ENCODE results near the gene NIP7. TPM values are rescaled to one million over a fixed set of nuclear protein-coding genes. Genes with fewer than 3 reads are reported as not detected.

The NIP7 gene
- total RNA-seq, 1 experiment from 2014 or later, result 25.4 TPM

DNA sequence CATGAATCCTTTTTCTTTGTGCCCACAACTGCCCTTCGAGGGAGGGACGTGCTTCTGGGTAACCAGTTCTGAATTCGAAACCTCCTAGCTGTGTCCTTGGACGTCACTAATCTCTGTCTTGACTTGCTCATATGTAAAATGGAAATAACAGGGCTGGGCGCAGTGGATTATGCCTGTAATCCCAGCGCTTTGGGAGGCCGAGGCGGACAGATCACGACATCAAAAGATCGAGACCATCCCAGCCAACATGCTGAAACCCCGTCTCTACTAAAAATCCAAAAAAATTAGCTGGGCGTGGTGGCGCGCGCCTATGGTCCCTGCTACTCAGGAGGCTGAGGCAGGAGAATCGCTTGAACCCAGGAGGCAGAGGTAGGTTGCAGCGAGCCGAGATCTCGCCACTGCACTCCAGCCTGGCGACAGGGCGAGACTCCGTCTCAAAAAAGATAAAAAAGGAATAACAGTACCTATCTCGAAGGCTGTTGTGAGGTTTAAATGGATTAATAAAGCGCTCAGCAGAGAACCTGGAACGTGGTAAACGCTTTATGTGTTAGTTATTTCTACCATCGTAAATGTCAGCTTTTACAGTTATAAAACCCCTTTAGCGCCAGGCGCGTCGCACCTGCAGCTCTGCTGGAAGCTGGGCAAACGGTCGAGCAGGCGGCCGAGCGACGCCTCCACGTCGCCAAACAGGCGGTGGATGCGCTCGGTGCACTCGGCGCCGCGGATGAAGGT is 849 bp upstream of the NIP7 start:
- Histone ChIP-seq H3K4me2 (ENCODE audit: low read length) (peak overlapping the region; percentile 88), H3K9me2 (replicated peaks; ENCODE audit: low read length) (no peaks in the 10 kb centered on the region), H3K27ac (ENCODE audit: low read length) (peak overlapping the region; percentile 32; the same call in 1 of the 2 replicates), H4K20me1 (ENCODE audit: low read length) (no peaks in the 10 kb centered on the region), H3K4me1 (ENCODE audit: insufficient read depth, low read length) (peaks cover 23% of the 10 kb centered on the region), H2AFZ (ENCODE audit: low read length) (peak overlapping the region; percentile 48), H3K9me3 (ENCODE audit: low read length) (no peaks in the 10 kb centered on the region), H3K79me2 (ENCODE audit: low read length) (peaks cover 57% of the 10 kb centered on the region), H3F3A (ENCODE audit: low read length, unreplicated experiment) (no peaks in the 10 kb centered on the region), H3K4me3 (ENCODE audit: low read length) (peak overlapping the region; percentile 83), H3K9ac (ENCODE audit: low read length) (peak overlapping the region; percentile 99), H3K27me3 (ENCODE audit: low read length) (no peaks in the 10 kb centered on the region), H3K36me3 (ENCODE audit: low read depth, low read length) (peaks cover 36% of the 10 kb centered on the region)
- ChIA-PET CTCF (interaction anchor here (0.6 kb wide), 1 partner anchor 46 kb away, joined by 3 read pairs; no protein-coding TSS in a partner anchor), POLR2A (ENCODE audit: unreplicated experiment) (no interaction called here)
- BruUV-seq (replicated peaks), result TSS peak; percentile 45
- intact Hi-C loops (cut with micrococcal nuclease), result loop anchor here (1.0 kb wide), 2 partner anchors 27 to 275 kb away; partner anchors contain the start of gene VPS4A
- no peak for DNase-seq
- no peak for TF ChIP-seq EZH2 (IDR thresholded peaks at IDR 0.05; ENCODE audit: low read length, unreplicated experiment)
- TF ChIP-seq, protein P1, sequence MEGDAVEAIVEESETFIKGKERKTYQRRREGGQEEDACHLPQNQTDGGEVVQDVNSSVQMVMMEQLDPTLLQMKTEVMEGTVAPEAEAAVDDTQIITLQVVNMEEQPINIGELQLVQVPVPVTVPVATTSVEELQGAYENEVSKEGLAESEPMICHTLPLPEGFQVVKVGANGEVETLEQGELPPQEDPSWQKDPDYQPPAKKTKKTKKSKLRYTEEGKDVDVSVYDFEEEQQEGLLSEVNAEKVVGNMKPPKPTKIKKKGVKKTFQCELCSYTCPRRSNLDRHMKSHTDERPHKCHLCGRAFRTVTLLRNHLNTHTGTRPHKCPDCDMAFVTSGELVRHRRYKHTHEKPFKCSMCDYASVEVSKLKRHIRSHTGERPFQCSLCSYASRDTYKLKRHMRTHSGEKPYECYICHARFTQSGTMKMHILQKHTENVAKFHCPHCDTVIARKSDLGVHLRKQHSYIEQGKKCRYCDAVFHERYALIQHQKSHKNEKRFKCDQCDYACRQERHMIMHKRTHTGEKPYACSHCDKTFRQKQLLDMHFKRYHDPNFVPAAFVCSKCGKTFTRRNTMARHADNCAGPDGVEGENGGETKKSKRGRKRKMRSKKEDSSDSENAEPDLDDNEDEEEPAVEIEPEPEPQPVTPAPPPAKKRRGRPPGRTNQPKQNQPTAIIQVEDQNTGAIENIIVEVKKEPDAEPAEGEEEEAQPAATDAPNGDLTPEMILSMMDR (conservative IDR thresholded peaks at IDR 0.05; ENCODE audit: low read depth, low read length), result no peak
- no peak for TF ChIP-seq EZH2phosphoT487 (IDR thresholded peaks at IDR 0.05; ENCODE audit: borderline replicate concordance, low read length)
- no peak for ATAC-seq

DNA sequence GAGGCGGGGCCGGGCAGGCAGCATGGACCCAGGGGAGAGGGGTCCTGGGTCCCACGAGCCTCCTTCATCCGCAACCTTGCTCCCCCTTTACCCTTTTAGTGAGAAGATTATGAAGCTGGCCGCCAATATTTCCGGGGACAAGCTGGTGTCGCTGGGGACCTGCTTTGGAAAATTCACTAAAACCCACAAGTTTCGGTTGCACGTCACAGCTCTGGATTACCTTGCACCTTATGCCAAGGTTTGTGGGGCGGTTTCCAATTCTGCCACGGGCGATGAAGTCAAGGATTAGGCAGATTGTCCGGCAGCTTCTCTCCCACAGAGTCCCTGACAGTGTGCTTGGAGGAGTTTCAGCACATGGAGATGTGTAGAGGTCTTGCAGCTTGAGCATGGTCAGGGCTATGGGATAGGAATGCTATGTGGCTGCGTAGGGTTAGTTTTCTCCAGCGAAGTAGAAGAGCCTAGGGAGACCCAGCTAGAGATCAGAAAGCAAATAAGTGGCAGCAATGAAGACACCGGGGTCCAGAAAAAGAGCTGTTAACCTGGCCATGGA is 598 bp downstream of the NIP7 start:
- ATAC-seq, result no peak

More for the DNA sequence above, 598 bp downstream of the NIP7 start:
- H3K4me2 ChIP-seq (ENCODE audit: low read length), result peak overlapping the region; percentile 84
- no peaks in the 10 kb centered on the region for H3K27me3 ChIP-seq (ENCODE audit: low read length)
- no peak for DNase-seq
- H3K4me1 ChIP-seq (ENCODE audit: insufficient read depth, low read length), result peaks cover 23% of the 10 kb centered on the region
- H2AFZ ChIP-seq (ENCODE audit: low read length), result peak overlapping the region; percentile 61
- H3F3A ChIP-seq (ENCODE audit: low read length, unreplicated experiment), result no peaks in the 10 kb centered on the region
- ChIA-PET CTCF (no interaction called here), POLR2A (ENCODE audit: unreplicated experiment) (no interaction called here)
- H4K20me1 ChIP-seq (ENCODE audit: low read length), result no peaks in the 10 kb centered on the region
- no peaks in the 10 kb centered on the region for H3K9me3 ChIP-seq (ENCODE audit: low read length)
- intact Hi-C loops (cut with micrococcal nuclease), result no loop called here
- peak overlapping the region; percentile 83 for H3K4me3 ChIP-seq (ENCODE audit: low read length)
- H3K36me3 ChIP-seq (ENCODE audit: low read depth, low read length), result peaks cover 23% of the 10 kb centered on the region
- H3K9ac ChIP-seq (ENCODE audit: low read length), result peak overlapping the region; percentile 99
- peak overlapping the region; percentile 70 for H3K27ac ChIP-seq (ENCODE audit: low read length)
- H3K9me2 ChIP-seq (replicated peaks; ENCODE audit: low read length), result no peaks in the 10 kb centered on the region
- TF ChIP-seq EZH2phosphoT487 (IDR thresholded peaks at IDR 0.05; ENCODE audit: borderline replicate concordance, low read length) (no peak), EZH2 (IDR thresholded peaks at IDR 0.05; ENCODE audit: low read length, unreplicated experiment) (no peak)
- TF ChIP-seq, protein P1 (conservative IDR thresholded peaks at IDR 0.05; ENCODE audit: low read depth, low read length), result no peak
- peaks cover 57% of the 10 kb centered on the region for H3K79me2 ChIP-seq (ENCODE audit: low read length)
- BruUV-seq (replicated peaks), result no TSS peak
